ENCODE results near the gene PHKA1.
"Not testable (repeated sequence)": the region's sequence is repeated elsewhere in the genome, so short reads cannot be mapped to it uniquely, and the experiment has no call there.

The PHKA1 gene

GRCh38 chrX:72572248-72573157 lies 141.6 kb downstream of the PHKA1 start, which contains the start of gene HDAC8:
TSS of gene HDAC8 (minus strand) at chrX:72572843. CDS start at chrX:72572761, 82 bp downstream.
- peak; percentile 73 for DNase-seq (ENCODE audit: low read depth)

- peak; percentile 49 for DNase-seq (ENCODE audit: low read depth)
Measured at GRCh38 chrX:72569786-72570185, 144.3 kb downstream of the PHKA1 start.

GRCh38 chrX:72568406-72569092 lies 145.6 kb downstream of the PHKA1 start:
- no peak for DNase-seq (ENCODE audit: low read depth)

- DNase-seq (ENCODE audit: low read depth) = no peak
Measured at GRCh38 chrX:72566448-72566847, 147.7 kb downstream of the PHKA1 start.

- DNase-seq (ENCODE audit: low read depth) = not testable (repeated sequence)
Measured at GRCh38 chrX:72559655-72560054, 154.5 kb downstream of the PHKA1 start.

- no peak for DNase-seq (ENCODE audit: low read depth)
Measured at GRCh38 chrX:72554448-72555140, 159.5 kb downstream of the PHKA1 start.

GRCh38 chrX:72552443-72552842 lies 161.7 kb downstream of the PHKA1 start:
- not testable (repeated sequence) for DNase-seq (ENCODE audit: low read depth)

- no peak for DNase-seq (ENCODE audit: low read depth)
Measured at GRCh38 chrX:72545990-72546389, 168.1 kb downstream of the PHKA1 start.

- DNase-seq (ENCODE audit: low read depth) = no peak
Measured at GRCh38 chrX:72540318-72540717, 173.8 kb downstream of the PHKA1 start.

- DNase-seq (ENCODE audit: low read depth) = no peak
Measured at GRCh38 chrX:72539822-72540221, 174.3 kb downstream of the PHKA1 start.

GRCh38 chrX:72536542-72536941 lies 177.6 kb downstream of the PHKA1 start:
- DNase-seq (ENCODE audit: low read depth) = no peak

GRCh38 chrX:72532366-72532765 lies 181.7 kb downstream of the PHKA1 start:
- no peak for DNase-seq (ENCODE audit: low read depth)
